ENCODE data around the gene MEN1. TPM values are rescaled to one million over a fixed set of nuclear protein-coding genes. Genes with fewer than 3 reads are reported as not detected.

MEN1 gene
- total and polyA plus RNA-seq, 9 of the 15 experiments (the other 6 are each of a cell fraction or from before 2014, with no cell fraction given): 3.4 to 57.2 (median 19.3) TPM

DNA sequence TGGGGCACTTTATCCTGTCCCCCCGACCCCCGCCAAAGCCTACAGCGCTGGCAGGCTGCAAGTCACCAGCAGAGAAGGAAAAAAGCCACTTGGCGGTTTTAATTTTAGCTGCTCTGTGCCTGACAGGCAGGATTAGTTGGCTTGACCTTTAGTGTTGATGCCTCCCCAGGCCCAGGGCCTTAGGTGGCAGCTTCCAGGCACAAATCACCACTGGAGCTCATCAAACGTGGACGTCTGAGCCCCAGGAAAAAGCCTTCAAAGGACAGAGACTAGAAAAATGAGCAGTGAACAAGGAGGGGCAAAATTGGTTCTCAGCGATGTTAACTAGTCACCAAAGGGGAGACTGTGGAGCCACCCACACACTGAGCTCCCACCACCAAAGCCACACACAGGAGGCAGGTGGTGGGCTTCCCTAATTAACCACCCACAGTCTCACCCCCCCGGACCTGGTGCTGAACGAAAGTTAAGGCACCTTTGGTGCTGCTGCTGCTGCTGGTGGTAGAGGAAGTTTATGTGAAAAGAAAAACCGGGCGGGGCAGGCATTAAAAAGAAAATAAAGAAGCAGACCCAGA, 46.2 kb downstream of the MEN1 start (continued):
- TF ChIP-seq, protein P1, sequence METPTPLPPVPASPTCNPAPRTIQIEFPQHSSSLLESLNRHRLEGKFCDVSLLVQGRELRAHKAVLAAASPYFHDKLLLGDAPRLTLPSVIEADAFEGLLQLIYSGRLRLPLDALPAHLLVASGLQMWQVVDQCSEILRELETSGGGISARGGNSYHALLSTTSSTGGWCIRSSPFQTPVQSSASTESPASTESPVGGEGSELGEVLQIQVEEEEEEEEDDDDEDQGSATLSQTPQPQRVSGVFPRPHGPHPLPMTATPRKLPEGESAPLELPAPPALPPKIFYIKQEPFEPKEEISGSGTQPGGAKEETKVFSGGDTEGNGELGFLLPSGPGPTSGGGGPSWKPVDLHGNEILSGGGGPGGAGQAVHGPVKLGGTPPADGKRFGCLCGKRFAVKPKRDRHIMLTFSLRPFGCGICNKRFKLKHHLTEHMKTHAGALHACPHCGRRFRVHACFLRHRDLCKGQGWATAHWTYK (CRISPR knock-in tag; IDR thresholded peaks at IDR 0.05): no peak
- TF ChIP-seq, protein P2, sequence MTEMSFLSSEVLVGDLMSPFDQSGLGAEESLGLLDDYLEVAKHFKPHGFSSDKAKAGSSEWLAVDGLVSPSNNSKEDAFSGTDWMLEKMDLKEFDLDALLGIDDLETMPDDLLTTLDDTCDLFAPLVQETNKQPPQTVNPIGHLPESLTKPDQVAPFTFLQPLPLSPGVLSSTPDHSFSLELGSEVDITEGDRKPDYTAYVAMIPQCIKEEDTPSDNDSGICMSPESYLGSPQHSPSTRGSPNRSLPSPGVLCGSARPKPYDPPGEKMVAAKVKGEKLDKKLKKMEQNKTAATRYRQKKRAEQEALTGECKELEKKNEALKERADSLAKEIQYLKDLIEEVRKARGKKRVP (CRISPR knock-in tag; IDR thresholded peaks at IDR 0.05): no peak
- TF ChIP-seq EWSR1 (IDR thresholded peaks at IDR 0.05; ENCODE audit: borderline replicate concordance, low read depth, partially characterized antibody) (no peak), DACH1 (IDR thresholded peaks at IDR 0.05; ENCODE audit: partially characterized antibody) (no peak), MAFG (tag; conservative IDR thresholded peaks at IDR 0.05) (no peak)
- TF ChIP-seq, protein P3, sequence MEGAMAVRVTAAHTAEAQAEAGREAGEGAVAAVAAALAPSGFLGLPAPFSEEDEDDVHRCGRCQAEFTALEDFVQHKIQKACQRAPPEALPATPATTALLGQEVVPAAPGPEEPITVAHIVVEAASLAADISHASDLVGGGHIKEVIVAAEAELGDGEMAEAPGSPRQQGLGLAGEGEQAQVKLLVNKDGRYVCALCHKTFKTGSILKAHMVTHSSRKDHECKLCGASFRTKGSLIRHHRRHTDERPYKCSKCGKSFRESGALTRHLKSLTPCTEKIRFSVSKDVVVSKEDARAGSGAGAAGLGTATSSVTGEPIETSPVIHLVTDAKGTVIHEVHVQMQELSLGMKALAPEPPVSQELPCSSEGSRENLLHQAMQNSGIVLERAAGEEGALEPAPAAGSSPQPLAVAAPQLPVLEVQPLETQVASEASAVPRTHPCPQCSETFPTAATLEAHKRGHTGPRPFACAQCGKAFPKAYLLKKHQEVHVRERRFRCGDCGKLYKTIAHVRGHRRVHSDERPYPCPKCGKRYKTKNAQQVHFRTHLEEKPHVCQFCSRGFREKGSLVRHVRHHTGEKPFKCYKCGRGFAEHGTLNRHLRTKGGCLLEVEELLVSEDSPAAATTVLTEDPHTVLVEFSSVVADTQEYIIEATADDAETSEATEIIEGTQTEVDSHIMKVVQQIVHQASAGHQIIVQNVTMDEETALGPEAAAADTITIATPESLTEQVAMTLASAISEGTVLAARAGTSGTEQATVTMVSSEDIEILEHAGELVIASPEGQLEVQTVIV (CRISPR knock-in tag; IDR thresholded peaks at IDR 0.05; ENCODE audit: borderline replicate concordance): no peak
